ENCODE data around the gene GDAP2. TPM values are rescaled to one million over a fixed set of nuclear protein-coding genes. Genes with fewer than 3 reads are reported as not detected.

Gene GDAP2
- polyA plus RNA-seq, 3 donors, result 17.8 to 28.7 (median 21.1) TPM

GRCh38 chr1:117832453-117832852 lies 97.0 kb downstream of the GDAP2 start:
- Mint-ChIP-seq H3K4me3 (no peak overlapping the region), H3K27me3 (ENCODE audit: low read depth in 3 of 3) (peaks cover 2 to 5% (median 3%) of the 10 kb centered on the region in 3 donors), H3K9me3 (peaks cover 0 to 15% (median 6%) of the 10 kb centered on the region in 7 donors), H3K36me3 (no peaks in the 10 kb centered on the region), H3K4me1 (no peaks in the 10 kb centered on the region), H3K27ac (no peak overlapping the region)
- TF ChIP-seq CTCF (IDR thresholded peaks at IDR 0.05), result no peak
- H2AFZ ChIP-seq (ENCODE audit: insufficient read depth, low read depth, low read length, poor library complexity, severe bottlenecking), result no peak overlapping the region
- H3K27ac ChIP-seq (ENCODE audit: low read depth in 1 of 2, low read length in 2 of 2), result no peak overlapping the region
- H3K4me1 ChIP-seq (ENCODE audit: control insufficient read depth in 1 of 2, insufficient read depth in 2 of 2, low read length in 2 of 2), result no peaks in the 10 kb centered on the region
- H3K4me3 ChIP-seq (replicated peaks in 1 of 3; ENCODE audit: low read depth in 2 of 3, low read length in 3 of 3), result no peak overlapping the region
- H3K27me3 ChIP-seq (ENCODE audit: control insufficient read depth in 2 of 2, insufficient read depth in 2 of 2, low read length in 2 of 2), result no peaks in the 10 kb centered on the region
- H3K9ac ChIP-seq (ENCODE audit: insufficient read depth, low read length, poor library complexity, severe bottlenecking), result no peak overlapping the region
- no peaks in the 10 kb centered on the region for H4K20me1 ChIP-seq (ENCODE audit: insufficient read depth, low read length)
- no peaks in the 10 kb centered on the region for H3K79me2 ChIP-seq (ENCODE audit: insufficient read depth, low read length)
- H3K9me3 ChIP-seq (replicated peaks in 1 of 2; ENCODE audit: control insufficient read depth in 1 of 2, insufficient read depth in 1 of 2, low read length in 2 of 2), result no peaks in the 10 kb centered on the region
- no peaks in the 10 kb centered on the region for H3K36me3 ChIP-seq (replicated peaks in 1 of 2; ENCODE audit: control insufficient read depth in 1 of 2, insufficient read depth in 2 of 2, low read length in 2 of 2)
- no peak overlapping the region for H3K4me2 ChIP-seq (replicated peaks; ENCODE audit: extremely low read depth, low read length, poor library complexity, severe bottlenecking)
- intact Hi-C loops (cut with micrococcal nuclease), result no loop called here
- no peak for DNase-seq

DNA sequence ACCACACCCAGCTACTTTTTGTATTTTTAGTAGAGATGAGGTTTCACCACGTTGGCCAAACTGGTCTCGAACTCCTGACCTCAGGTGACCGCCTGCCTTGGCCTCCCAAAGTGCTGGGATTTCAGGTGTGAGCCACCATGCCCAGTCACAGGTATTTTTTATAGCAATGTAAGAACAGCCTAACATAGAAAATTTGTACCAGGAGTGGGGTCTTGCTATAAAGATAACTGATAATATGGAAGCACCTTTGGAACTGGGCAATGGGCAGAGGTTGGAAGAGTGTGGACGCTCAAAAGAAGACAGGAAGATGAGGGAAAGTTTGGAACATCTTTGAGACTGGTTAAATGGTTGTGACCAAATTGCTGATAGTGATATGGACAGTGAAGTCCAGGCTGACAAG lies 99.2 kb downstream of the GDAP2 start:
- intact Hi-C loops (cut with micrococcal nuclease), result no loop called here
- peaks cover 2 to 3% (median 3%) of the 10 kb centered on the region in 3 donors for H3K27me3 Mint-ChIP-seq (ENCODE audit: low read depth in 3 of 3)
- WGBS (ENCODE audit: insufficient coverage), result 77% methylated on average over 2 of the region's 4 CpGs
- Histone ChIP-seq H2AFZ (ENCODE audit: insufficient read depth, low read depth, low read length, poor library complexity, severe bottlenecking) (no peak overlapping the region), H3K4me2 (replicated peaks; ENCODE audit: extremely low read depth, low read length, poor library complexity, severe bottlenecking) (no peak overlapping the region), H4K20me1 (ENCODE audit: insufficient read depth, low read length) (no peaks in the 10 kb centered on the region), H3K9ac (ENCODE audit: insufficient read depth, low read length, poor library complexity, severe bottlenecking) (no peak overlapping the region), H3K27me3 (ENCODE audit: control insufficient read depth in 2 of 2, insufficient read depth in 2 of 2, low read length in 2 of 2) (no peaks in the 10 kb centered on the region), H3K79me2 (ENCODE audit: insufficient read depth, low read length) (no peaks in the 10 kb centered on the region), H3K36me3 (replicated peaks in 1 of 2; ENCODE audit: control insufficient read depth in 1 of 2, insufficient read depth in 2 of 2, low read length in 2 of 2) (no peaks in the 10 kb centered on the region), H3K4me3 (replicated peaks in 1 of 3; ENCODE audit: low read depth in 2 of 3, low read length in 3 of 3) (no peak overlapping the region), H3K27ac (ENCODE audit: low read depth in 1 of 2, low read length in 2 of 2) (no peak overlapping the region), H3K4me1 (ENCODE audit: control insufficient read depth in 1 of 2, insufficient read depth in 2 of 2, low read length in 2 of 2) (no peaks in the 10 kb centered on the region), H3K9me3 (replicated peaks in 1 of 2; ENCODE audit: control insufficient read depth in 1 of 2, insufficient read depth in 1 of 2, low read length in 2 of 2) (no peaks in the 10 kb centered on the region)
- no peak for DNase-seq
- no peaks in the 10 kb centered on the region for H3K4me1 Mint-ChIP-seq
- peaks cover 0 to 13% (median 7%) of the 10 kb centered on the region in 7 donors for H3K9me3 Mint-ChIP-seq
- H3K27ac Mint-ChIP-seq, result no peak overlapping the region
- no peak overlapping the region for H3K4me3 Mint-ChIP-seq
- no peaks in the 10 kb centered on the region for H3K36me3 Mint-ChIP-seq
- TF ChIP-seq CTCF (IDR thresholded peaks at IDR 0.05), result no peak

Measured in CD14-positive monocyte (primary cell).